Measurements from ENCODE around the gene XRCC4.

DNA sequence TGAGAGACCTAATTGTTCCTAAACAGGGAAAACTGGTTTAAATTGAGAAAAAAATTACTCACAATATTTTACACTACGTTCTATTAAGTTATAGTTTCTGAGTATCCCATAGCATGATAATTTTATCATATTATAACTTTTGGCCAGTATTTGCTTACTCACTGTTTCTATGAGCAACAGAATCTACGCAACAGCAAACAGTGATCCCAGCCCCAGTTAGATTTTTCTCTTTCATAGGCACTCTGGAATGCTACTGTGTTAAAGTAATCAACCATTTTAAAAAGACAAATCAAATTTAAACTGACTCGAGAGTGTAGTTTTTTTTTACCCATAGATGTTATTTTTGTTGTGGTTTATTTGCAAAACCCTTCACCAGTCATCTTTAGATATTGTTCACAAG, 107.2 kb downstream of the XRCC4 start:
- TF ChIP-seq CTCF (IDR thresholded peaks at IDR 0.05) (no peak), POLR2A (IDR thresholded peaks at IDR 0.05) (no peak)

Data from suprapubic skin (tissue), 3 donors.